Amniotic stem cell (primary cell): ENCODE measurements around the gene MEIS1.

Experiments
- DNase-seq: peaks from one replicate; lab custom pipeline; 2025; lab: John Stamatoyannopoulos, UW

Gene MEIS1

DNA sequence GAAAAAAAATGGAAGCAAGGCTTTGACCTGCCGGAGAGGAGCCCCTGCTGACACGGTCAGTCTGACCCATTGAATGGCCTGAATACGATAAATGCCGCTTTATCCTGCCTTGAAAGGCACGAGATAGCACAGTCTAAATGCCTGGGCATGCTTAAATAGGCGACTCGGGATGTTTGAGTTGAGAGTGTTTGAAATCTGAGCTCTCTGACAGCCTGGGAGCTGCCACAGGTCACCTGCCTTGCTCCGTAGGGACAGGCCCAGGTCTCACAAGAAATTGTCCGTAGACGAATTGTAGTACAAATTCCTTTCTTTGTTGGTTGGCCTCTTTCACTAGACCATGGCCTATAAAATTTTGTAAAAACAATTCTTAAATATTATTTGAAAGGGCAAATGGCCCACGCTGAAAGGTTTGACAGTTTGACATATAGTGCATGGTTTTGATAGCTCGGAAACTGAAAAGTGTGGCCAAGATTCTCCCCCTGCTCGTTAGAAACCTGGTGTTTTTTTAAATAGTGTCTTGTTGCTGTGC, 72.8 kb downstream of the MEIS1 start:
- no peak for DNase-seq

DNA sequence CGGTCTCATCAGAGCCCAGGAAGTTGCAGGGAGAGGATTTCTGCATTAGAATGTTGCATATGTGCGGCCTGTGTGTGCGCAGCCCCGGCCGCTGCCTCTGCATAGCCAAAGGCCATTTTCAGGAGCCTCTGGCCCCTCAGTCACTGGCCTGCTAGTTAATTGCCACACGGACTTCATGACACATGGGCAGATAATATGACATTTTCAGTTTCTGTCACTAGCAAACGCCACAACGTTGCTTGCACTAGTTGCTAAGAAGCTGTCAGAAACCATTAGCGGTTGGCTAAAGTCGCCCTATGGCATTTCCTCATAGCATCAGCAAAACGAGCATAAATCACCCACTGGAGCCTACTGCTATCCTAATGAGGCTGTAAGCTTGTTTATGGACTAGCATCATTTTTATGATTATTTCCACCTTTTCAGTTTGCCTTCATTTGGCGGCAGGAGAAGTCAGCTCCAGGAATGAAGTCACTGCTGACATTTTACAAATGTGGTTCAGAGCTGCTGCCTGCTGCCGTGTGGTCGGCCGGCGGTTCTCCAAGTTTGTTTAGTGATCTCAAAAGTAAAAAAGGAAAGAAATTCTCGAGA, 73.7 kb downstream of the MEIS1 start:
- no peak for DNase-seq

DNA sequence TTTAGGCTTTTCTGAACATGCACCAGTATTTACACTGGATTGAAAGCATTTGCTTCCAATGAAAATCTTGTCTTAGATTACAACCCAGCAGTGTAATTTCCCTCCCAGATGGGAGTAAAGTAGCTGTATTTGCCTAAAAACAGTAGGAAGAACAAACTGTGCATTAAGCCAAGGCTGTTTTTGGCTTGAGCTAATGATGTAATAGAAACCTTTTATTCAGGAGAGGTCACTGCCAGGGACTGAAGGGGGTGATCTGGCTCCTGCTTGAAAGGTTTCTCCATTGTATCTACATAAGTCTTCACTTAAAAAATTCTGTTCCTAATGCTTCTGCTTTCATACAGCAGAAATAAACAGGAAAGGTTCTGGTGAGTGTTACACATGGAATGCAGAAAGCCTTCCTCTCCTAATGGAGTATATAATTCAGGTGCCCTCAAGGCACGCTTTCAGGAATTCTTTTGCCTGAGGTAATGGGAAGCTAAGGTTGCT, 74.4 kb downstream of the MEIS1 start:
- no peak for DNase-seq

DNA sequence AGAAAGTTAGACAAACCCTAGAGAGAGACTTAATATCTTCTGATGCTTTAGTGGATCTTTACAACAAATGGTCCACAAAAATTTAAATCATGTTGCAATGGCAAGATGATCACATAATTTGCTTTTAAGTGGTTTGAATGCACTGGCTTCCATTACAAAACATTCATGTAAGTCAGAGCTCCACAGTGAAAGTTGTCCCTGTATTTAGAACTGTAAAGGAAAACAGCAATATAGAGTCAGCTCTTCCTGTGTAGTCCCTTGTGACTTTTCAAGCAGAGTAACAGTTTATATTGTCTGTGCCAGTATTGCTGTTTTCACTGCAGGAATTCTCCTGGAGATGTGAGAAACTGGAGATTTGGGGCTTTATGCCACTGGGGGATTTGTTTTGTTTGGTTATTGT, 77.7 kb downstream of the MEIS1 start:
- no peak for DNase-seq

DNA sequence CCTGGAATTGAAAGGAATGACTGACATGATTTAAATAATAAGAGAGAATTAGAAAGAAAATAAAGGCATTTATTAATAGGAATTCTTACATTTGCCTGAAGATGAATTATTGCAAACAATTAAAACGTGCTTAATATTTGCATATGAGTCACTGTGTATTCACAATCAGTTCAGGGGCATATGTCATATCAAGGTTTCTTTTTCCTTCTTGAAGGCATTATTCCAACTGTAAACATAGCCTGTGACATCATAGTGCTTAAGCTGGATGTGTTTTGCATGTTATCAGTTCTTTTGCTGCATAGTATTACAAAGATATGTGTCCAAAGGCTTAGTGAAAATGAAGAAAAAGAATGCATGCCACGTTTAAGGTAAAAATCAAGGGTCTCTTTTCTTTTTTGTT, 80.8 kb downstream of the MEIS1 start:
- DNase-seq: no peak

DNA sequence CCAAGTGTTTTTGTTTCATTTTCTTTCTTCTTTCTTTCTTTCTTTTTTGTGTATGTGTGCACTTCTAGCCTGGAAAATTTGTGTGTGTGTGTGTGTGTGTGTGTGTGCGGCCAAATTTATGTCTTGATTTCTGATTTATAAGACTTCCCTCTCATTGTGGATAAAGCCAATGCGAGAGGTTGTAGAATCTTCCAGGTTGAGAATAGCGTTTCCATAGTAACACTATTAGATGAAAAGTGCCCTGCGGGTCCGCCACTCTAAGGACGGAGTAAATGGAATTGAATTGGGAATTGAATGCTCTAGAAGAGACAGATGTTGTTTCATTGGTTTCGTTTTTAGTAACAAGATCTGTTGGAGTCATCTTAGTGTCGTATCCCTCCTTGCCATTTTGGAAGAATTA, 81.6 kb downstream of the MEIS1 start:
- no peak for DNase-seq

DNA sequence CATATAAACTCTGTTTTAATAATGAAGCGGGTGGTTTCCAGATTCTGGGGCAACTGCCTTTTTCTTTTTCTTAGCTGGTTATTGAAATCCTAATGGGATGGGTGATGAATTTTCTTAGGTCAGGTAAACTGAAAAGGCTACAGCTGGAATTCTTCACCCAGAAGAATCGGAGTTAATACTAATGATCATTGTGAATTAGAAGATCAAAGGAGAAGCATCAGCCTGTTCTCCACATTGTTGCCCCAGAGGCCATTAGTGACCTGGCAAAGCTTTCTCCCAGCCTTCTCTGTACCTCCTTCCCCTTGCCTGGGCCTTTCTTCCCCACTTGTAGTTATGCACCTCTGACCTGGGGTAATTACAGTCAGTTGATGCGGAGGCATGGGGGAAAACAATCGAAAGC, 82.8 kb downstream of the MEIS1 start:
- DNase-seq: no peak

DNA sequence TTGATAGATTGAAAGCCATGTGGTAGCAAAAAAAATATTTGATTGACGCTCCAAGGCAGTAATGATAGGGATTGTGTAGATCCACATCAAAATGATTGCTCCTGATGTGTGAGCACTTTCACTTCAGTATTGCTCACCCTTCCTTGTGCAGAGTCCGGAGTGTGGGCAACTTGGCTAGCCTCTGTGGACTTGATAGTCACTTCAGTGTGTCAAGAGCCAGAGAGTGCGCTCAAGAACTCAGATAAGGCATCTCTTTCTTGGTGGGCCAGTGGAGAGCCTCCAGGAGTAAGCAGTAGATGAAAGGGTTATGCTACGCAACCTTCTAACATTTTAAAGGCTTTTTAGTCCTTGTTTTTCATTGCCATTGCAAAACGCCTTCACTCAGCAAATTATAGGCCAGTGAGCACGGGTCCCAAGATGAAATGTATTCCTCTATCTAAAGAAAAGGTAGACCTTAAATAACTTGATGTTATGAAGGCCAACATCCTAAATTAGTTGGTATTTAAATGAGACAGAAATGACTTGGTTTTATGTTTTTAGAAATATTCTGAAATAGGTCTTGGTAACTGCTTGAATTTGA, 84.4 kb downstream of the MEIS1 start:
- DNase-seq: no peak

DNA sequence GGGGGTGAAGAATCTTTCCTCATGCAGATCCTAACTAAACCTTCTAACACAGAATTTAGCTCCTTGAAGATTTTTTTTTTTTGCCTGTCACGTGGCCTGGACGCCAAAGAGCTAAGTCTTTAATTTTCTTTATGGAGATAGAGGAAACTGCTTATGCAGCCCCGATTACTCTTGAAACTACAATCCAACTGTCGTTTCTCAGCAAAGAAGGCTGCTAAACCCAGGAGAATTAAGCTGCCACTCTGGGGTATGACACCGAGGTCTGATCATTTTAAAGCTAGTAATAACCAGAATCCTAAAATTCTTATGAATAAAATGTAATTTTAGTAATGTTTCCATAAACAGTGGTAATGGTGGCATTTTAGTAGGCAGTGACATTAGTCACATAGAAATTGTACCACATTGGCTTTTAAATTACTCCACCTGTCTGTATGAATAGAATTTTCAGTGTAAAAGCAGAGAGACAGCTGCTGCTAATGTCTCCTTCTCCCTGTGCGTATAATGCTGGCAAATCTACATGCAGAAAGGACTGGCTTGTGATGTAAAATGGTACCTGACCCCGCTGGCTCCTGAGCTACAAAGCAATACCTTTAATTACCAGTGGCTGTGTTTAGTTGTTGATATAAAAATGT, 86.5 kb downstream of the MEIS1 start:
- DNase-seq: no peak

DNA sequence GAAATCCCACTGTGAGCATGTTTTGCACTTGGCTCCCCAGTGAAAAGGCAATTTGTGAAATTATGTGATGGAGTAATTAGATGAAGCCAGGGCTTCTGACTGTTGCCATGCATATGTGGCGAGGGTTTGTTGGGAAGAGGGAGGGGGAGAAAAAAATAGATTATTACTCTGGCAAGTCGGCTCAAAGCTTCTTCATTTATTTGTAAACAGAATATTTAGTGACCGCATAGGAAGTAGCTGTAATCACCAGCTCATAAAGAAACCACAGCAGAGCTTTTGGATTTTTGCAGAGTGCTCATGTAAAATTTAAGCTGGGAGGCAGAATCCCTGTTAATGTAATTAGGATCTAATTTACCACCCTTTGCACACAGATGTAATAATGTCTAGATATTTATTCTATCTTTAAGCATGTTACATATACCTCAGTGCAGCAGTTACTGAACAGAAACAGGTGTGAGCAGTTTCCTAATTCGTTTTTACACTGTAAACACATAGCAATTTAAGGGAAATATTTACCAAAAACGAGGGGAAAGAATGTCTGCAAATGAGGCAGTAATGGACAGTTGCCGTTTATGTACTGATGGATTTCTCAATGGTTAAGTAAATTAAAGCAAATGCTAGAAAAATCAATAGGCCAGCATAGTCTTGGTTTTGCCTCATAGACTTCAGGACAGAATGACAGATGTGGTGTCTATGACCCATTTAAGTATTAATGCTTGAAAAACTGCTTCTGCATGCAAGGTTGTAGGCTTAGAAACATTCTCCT, 87.9 kb downstream of the MEIS1 start:
- DNase-seq: no peak

DNA sequence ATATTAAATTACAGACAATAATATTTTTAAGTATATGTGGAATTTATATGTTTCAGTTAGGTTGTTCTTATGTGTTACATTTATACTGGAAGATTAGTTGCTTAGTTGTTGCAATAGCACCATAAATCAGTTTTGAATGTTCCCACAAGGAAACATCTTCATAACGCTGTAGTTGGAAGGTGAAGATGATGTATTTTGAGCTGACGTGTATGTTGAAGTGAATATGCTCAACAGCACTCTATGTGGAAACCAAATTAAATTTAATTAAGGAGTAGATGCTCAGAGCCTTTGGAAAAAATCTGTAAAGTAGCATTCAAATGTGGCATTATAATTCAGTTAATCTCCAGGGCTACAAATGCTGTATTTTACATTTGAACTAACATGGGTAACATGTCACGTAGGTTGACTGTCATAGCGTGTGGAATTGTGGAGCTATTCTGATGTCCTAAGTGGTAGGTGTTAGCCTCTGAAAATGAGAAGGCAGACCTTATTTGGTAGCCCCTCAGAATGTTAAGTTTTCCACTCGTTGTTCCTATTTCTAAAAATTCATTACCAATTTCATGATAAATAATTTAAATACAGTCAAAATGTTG, 88.5 kb downstream of the MEIS1 start:
- no peak for DNase-seq

DNA sequence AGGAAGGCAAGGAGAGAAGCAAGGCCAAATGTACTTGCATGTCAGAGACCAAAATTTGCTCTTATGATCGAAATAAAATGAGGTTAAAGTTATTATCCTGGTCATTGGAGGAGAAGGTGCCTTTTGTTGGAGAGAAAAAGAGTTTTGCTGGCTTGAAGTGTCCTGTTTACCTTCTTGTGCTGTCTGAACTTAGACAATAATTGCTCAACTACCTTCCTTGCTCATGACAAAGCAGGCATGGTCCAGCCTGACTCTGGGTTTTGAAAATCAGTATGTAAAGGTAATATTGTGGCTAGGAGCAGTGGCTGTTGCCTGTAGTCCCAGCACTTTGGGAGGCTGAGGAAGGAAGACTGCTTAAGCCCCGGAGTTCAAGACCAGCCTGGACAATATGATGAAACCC, 89.1 kb downstream of the MEIS1 start:
- DNase-seq: no peak

DNA sequence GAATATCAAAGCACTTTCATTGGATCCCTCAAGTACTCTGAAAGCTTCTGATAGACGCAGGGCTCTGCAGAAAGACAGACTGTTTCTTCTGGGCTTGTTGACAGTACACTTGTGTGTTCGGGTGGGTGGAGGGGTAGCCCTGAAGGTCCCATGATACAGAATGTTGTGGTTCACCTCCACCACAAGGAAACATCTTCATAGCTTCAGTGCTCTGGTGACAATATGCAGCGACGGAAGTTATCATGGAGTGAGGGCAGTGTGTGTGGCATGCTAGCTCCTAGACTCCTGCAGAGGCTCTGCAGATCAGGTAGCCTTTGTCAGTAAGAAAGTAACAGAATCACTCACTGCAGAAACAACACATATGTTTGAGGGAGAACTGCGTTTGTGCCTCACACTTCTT, 90.7 kb downstream of the MEIS1 start:
- DNase-seq: no peak

DNA sequence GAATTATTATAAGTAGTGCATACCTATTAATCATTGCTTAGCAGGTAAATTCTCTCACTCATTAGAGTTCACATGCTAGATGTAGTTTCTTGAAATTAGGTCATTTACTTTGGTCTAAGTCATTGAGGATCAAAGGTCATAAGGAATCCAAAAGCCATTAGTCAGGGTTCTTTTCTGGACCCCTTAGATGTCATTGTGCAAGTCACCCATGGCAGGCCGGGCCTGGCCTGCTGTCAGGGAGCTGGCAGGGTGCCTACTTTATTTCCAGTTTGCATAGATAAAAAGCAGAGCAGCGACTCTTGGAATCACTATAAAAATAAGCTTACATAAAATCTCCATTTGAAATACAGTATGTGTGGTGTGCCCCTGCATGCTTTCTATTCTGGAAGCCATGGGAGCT, 91.3 kb downstream of the MEIS1 start:
- no peak for DNase-seq

DNA sequence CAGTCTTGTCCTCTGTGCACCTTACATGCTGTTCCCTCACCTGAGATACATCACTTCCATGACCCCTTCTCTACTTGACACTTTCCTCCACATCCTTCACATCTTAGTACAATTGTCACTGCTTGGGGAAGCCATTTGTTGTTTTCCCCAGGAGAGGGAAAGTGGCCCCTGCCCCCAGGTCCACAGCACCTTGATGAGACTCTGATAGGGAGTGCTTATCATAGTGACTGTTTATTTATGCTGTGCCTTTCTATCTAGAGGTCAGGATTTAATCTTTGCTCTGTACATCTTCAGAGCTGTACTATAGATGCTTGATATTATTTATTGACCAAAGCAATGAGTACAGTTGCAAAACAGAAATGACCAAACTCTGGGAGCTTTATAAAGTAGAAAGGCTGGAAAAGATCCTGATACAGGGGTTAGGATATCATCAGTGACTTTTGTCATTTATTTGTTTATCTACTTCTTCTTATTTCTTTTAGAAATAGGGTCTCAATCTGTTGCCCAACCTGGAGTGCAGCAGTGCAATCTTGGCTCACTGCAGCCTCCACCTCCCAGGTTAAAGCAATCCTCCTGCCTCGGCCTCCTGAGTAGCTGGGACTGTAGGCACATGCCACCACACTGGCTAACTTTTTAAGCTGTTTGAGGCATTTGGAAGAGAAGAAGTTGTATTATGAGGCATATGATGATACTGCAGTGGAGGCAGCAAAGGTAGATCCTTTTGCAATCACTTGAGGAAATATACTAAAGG, 94.2 kb downstream of the MEIS1 start:
- no peak for DNase-seq

DNA sequence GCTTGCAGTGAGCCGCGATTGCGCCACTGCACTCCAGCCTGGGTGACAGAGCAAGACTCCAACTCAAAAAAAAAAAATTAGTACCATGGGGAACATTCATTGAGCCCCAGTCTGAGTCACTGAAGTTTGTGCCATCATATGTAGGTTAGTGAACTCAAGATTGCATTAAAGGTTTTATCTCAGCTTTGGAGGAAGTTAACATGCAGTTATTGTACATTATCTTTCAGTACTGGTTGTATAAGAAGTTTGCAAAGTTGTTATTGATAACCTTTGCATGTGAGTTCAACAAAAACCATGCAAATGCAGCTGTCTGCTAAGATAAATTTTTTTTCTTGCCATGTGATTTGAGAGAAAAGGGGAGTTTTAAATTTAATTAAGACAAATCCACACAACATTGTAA, 95.7 kb downstream of the MEIS1 start:
- no peak for DNase-seq

DNA sequence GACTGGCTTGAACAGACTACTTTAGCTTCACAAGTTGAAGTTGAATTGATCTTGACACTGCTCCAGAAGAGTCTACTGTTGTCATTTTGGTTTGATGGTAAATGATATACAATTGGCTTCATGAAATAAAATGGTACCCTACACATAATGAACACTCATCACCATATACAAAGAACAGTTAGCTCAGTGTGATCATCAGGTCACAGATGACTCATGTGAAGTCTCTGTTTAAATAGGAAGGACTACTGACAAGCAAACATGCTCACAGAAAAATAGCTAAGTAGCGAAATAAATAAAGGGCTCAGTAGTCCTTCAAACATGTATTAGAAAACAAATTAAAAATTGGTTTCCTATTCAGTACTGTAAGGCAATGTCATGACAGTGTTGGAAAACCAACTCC, 96.2 kb downstream of the MEIS1 start:
- no peak for DNase-seq

DNA sequence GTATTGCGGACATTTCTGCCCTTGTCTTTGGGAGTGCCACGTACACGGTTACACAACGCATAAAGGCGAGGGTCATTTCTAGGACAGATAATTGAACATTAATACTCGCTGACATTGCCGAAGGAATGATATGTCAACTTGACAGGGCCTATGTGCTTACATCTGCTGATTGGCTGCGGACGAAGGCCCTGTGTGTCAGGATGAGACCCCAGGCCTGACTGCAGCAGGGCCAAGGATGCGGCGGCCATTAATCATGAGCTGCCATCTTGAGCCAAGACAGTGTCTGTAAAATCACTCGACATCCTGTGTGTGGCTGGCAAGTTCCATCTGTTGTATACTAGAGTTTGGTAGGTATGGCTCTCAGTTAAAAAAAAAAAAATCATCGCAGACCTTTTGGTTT, 96.6 kb downstream of the MEIS1 start:
- DNase-seq: no peak

DNA sequence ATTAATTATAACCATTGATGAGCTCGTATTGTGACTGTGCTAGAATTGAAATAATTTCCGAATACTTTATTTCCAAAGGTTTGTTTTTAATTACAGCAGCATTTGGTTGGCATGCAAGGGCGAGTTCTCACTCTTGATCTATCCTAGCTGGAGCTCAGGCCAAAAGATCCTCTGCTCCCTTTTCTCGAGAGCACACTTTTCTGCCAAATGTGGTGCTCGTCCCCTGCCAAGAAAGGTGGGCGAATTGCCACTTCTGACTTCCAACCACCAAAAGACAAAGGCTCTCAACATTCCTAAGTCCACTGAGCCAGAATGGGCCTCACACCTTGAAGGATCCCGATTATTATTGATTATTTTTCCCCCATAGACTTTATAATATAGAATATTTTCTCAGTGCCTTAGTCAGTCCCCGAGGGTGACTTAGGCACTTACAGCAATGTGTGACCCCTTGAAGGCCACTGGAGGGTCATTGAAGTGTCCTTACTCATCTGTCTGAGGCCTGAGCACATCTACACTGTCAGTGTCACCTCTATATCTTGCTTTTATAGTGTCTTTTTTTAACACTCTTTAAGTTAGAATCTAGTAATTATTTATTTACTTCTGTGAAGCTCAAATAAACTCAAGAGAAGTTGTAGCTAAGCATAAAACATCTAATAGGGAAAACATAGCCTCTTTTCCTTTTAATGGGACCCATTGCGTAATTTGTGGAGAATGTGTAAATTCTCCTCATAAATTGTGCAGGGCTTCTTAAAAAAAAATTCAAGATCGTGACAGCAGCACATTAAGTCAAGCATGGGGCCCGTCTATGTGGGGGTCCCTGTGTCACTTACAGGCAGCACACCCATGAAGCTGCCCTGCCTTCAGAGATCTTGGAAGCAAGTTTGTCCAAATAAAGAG, 98.3 kb downstream of the MEIS1 start:
- DNase-seq: no peak

DNA sequence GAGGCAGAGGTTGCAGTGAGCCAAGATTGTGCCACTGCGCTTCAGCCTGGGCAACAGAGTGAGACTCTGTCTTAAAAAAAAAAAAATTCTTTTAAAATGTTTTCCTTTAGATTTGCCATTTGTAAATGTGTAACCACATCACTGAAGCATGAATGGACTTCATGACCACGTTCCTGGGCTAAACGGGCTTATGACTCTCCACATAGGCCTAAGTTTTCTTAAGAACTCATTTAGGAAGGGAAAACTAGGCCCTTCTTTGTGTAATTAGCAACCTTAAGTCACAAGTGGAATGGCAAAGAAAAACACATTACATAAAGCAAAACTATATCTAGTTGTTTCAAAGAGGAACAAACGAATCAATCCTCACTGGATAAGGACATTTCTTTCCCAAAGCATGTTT, 99.5 kb downstream of the MEIS1 start:
- no peak for DNase-seq
